NCI-H2196 treated with DMSO at 0.1 percent for 48 hours (cell line): ENCODE results near the gene NPTX1.
A peak's percentile ranks its signal among the peaks of the same experiment; 100 is the strongest.
"Not testable (repeated sequence)": the region's sequence is repeated elsewhere in the genome, so short reads cannot be mapped to it uniquely, and the experiment has no call there.

Experiments used
- DNase-seq: peaks from one replicate; lab custom pipeline; 2025; ENCODE audit not compliant: unreplicated experiment; lab: John Stamatoyannopoulos, UW

NPTX1 gene

GRCh38 chr17:80475910-80476876 is at the start of gene NPTX1:
Gene NPTX1, minus strand, starts transcription at chr17:80476607. Its CDS starts 161 bp downstream, at chr17:80476446.
- DNase-seq: peak; percentile 59

GRCh38 chr17:80523956-80524712 is 47.7 kb upstream of the NPTX1 start:
- DNase-seq: no peak

GRCh38 chr17:80523054-80523744 is 46.8 kb upstream of the NPTX1 start:
- no peak for DNase-seq

- DNase-seq: no peak
Measured at GRCh38 chr17:80520810-80521455, 44.5 kb upstream of the NPTX1 start.

- DNase-seq: no peak
Measured at GRCh38 chr17:80519091-80519781, 42.8 kb upstream of the NPTX1 start.

- DNase-seq: no peak
Measured at GRCh38 chr17:80518392-80518791, 42.0 kb upstream of the NPTX1 start.

GRCh38 chr17:80517641-80518040 is 41.2 kb upstream of the NPTX1 start:
- no peak for DNase-seq

- DNase-seq: no peak
Measured at GRCh38 chr17:80516171-80516932, 39.9 kb upstream of the NPTX1 start.

- no peak for DNase-seq
Measured at GRCh38 chr17:80513892-80514291, 37.5 kb upstream of the NPTX1 start.

GRCh38 chr17:80513201-80513600 is 36.8 kb upstream of the NPTX1 start:
- no peak for DNase-seq

GRCh38 chr17:80512233-80512632 is 35.8 kb upstream of the NPTX1 start:
- no peak for DNase-seq

- DNase-seq: no peak
Measured at GRCh38 chr17:80511222-80512180, 35.1 kb upstream of the NPTX1 start.

- no peak for DNase-seq
Measured at GRCh38 chr17:80510772-80511171, 34.4 kb upstream of the NPTX1 start.

GRCh38 chr17:80510132-80510531 is 33.7 kb upstream of the NPTX1 start:
- no peak for DNase-seq

GRCh38 chr17:80509311-80509710 is 32.9 kb upstream of the NPTX1 start:
- DNase-seq: no peak

- no peak for DNase-seq
Measured at GRCh38 chr17:80507965-80508364, 31.6 kb upstream of the NPTX1 start.

GRCh38 chr17:80507177-80507576 is 30.8 kb upstream of the NPTX1 start:
- DNase-seq: not testable (repeated sequence)

- DNase-seq: no peak
Measured at GRCh38 chr17:80504686-80505413, 28.4 kb upstream of the NPTX1 start.
